ENCODE results near the gene HSPG2. TPM values are rescaled to one million over a fixed set of nuclear protein-coding genes. Genes with fewer than 3 reads are reported as not detected.

Gene HSPG2
- total and polyA plus RNA-seq, 9 of the 15 experiments (the other 6 are each of a cell fraction or from before 2014, with no cell fraction given), result 0.14 to 160 (median 15.7) TPM

- TF ChIP-seq, protein P1, sequence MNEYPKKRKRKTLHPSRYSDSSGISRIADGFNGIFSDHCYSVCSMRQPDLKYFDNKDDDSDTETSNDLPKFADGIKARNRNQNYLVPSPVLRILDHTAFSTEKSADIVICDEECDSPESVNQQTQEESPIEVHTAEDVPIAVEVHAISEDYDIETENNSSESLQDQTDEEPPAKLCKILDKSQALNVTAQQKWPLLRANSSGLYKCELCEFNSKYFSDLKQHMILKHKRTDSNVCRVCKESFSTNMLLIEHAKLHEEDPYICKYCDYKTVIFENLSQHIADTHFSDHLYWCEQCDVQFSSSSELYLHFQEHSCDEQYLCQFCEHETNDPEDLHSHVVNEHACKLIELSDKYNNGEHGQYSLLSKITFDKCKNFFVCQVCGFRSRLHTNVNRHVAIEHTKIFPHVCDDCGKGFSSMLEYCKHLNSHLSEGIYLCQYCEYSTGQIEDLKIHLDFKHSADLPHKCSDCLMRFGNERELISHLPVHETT (CRISPR knock-in tag; conservative IDR thresholded peaks at IDR 0.05 in 1 of 2, IDR thresholded peaks at IDR 0.05 in 1 of 2), result peak in 1 of 2 experiments; percentile 94; a peak in 2 of 4 replicates
- peak; percentile 95 for TF ChIP-seq ZNF395 (CRISPR knock-in tag; IDR thresholded peaks at IDR 0.05)
- TF ChIP-seq ZNF282 (CRISPR knock-in tag; IDR thresholded peaks at IDR 0.05), result no peak
- TF ChIP-seq NFATC3 (IDR thresholded peaks at IDR 0.05), result peak; percentile 97
- peak; percentile 80 for TF ChIP-seq ELF1 (tag; IDR thresholded peaks at IDR 0.05)
- peak in 1 of 2 experiments; percentile 82 for TF ChIP-seq FOXA3 (CRISPR knock-in tag; conservative IDR thresholded peaks at IDR 0.05 in 1 of 2, IDR thresholded peaks at IDR 0.05 in 1 of 2)
- TF ChIP-seq MTA1 (IDR thresholded peaks at IDR 0.05; ENCODE audit: borderline replicate concordance), result peak; percentile 96
- peak; percentile 98 for TF ChIP-seq ZBTB2 (IDR thresholded peaks at IDR 0.05)
- peak; percentile 95 for TF ChIP-seq ZNF197 (CRISPR knock-in tag; IDR thresholded peaks at IDR 0.05; ENCODE audit: low read depth)
- TF ChIP-seq SP1 (CRISPR knock-in tag; IDR thresholded peaks at IDR 0.05), result peak; percentile 98
- no peak for TF ChIP-seq SP2 (IDR thresholded peaks at IDR 0.05; ENCODE audit: extremely low read depth, low read depth, low read length, poor library complexity, severe bottlenecking)
- peak in 1 of 3 experiments; percentile 15 for TF ChIP-seq YY1 (IDR thresholded peaks at IDR 0.05; ENCODE audit: borderline replicate concordance in 1 of 3, control insufficient read depth in 1 of 3, extremely low read depth in 1 of 3, insufficient read depth in 3 of 3, insufficient read length in 1 of 3, insufficient replicate concordance in 2 of 3, low read depth in 1 of 3, low read length in 2 of 3)
- TF ChIP-seq TRIM28 (IDR thresholded peaks at IDR 0.05), result peak; percentile 97
- peak; percentile 99 for TF ChIP-seq PYGO2 (tag; IDR thresholded peaks at IDR 0.05)
- TF ChIP-seq, protein P2, sequence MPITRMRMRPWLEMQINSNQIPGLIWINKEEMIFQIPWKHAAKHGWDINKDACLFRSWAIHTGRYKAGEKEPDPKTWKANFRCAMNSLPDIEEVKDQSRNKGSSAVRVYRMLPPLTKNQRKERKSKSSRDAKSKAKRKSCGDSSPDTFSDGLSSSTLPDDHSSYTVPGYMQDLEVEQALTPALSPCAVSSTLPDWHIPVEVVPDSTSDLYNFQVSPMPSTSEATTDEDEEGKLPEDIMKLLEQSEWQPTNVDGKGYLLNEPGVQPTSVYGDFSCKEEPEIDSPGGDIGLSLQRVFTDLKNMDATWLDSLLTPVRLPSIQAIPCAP (CRISPR knock-in tag; IDR thresholded peaks at IDR 0.05; ENCODE audit: borderline replicate concordance), result no peak
- TF ChIP-seq E4F1 (CRISPR knock-in tag; IDR thresholded peaks at IDR 0.05; ENCODE audit: borderline replicate concordance), result no peak
- no peak for TF ChIP-seq ZNF75A (CRISPR knock-in tag; IDR thresholded peaks at IDR 0.05)
- TF ChIP-seq ETV1 (tag; conservative IDR thresholded peaks at IDR 0.05; ENCODE audit: low read depth), result peak; percentile 92
These were observed 32.2 kb downstream of the HSPG2 start (continued) for GRCh38 chr1:21904704-21905520.
